Suprapubic skin (tissue), 4 donors: ENCODE results near the gene MTREX. TPM values are rescaled to one million over a fixed set of nuclear protein-coding genes. Genes with fewer than 3 reads are reported as not detected.

ENCODE experiments used
- DNase-seq, 2 donors: peaks; one replicate each; pipeline ENCODE4 v3.0.0-alpha.2; 2019; ENCODE audit warnings: low spot score in 2 of 2
- H3K27ac ChIP-seq: fragments of 200-600 bp; sonication (generic); one replicate; pipeline ENCODE4 v1.5.1; 2019
- H3K27me3 ChIP-seq: fragments of 200-600 bp; sonication (generic); one replicate; pipeline ENCODE4 v1.5.1; 2019
- H3K36me3 ChIP-seq: fragments of 200-600 bp; sonication (generic); one replicate; pipeline ENCODE4 v1.5.1; 2019
- H3K4me1 ChIP-seq: fragments of 200-600 bp; sonication (generic); one replicate; pipeline ENCODE4 v1.5.1; 2019
- H3K4me3 ChIP-seq: fragments of 200-600 bp; sonication (generic); one replicate; pipeline ENCODE4 v1.5.1; 2019; ENCODE audit warnings: mild to moderate bottlenecking
- H3K9me3 ChIP-seq: fragments of 200-600 bp; sonication (generic); one replicate; pipeline ENCODE4 v1.5.1; 2019
- CTCF ChIP-seq, 2 donors: fragments of 200-600 bp in 1 of 2; fragments of 450-650 bp in 1 of 2; sonication (generic) in 1 of 2; IDR thresholded peaks; one replicate each; pipeline ENCODE4 v1.5.1; 2016 to 2019; ENCODE audit warnings: antibody characterized with exemption in 2 of 2, mild to moderate bottlenecking in 1 of 2, moderate library complexity in 1 of 2
- EP300 ChIP-seq: sonication (generic); formaldehyde crosslinking; IDR thresholded peaks from one replicate; pipeline ENCODE4 v1.6.1; 2017; ENCODE audit warnings: antibody characterized with exemption
- POLR2A ChIP-seq, 2 donors: fragments of 450-650 bp; IDR thresholded peaks; one replicate each; pipeline ENCODE4 v1.6.1; 2017; ENCODE audit warnings: antibody characterized with exemption in 2 of 2, mild to moderate bottlenecking in 2 of 2, moderate library complexity in 2 of 2
- POLR2AphosphoS5 ChIP-seq, 3 donors: sonication (generic); formaldehyde crosslinking; IDR thresholded peaks; one replicate each; pipeline ENCODE4 v1.6.1; 2017; ENCODE audit warnings: antibody characterized with exemption in 3 of 3
- WGBS: methylation state at CpG from one replicate; pipeline ENCODE4 v1.1.5; 2018; 5-methylcytosine and 5-hydroxymethylcytosine counted together
- total RNA-seq, 4 donors: library from RNA; depleted of rRNA; stranded (reverse); fragments of >200 nt; gene quantifications; one replicate each; pipeline ENCODE4 v1.1.0, GENCODE V29; 2016

Gene MTREX
- total RNA-seq, 4 donors from 2014 or later, result 50.0 to 131 (median 70.8) TPM

- 47% methylated on average over 2 of the region's 2 CpGs for WGBS
- H3K36me3 ChIP-seq, result peaks cover 60% of the 10 kb centered on the region
- no peak for DNase-seq
Observed at GRCh38 chr5:55344392-55344992, 36.7 kb downstream of the MTREX start.

GRCh38 chr5:55345327-55345726, 37.5 kb downstream of the MTREX start:
- no peaks in the 10 kb centered on the region for H3K9me3 ChIP-seq
- no peaks in the 10 kb centered on the region for H3K4me1 ChIP-seq
- DNase-seq, result no peak
- H3K36me3 ChIP-seq, result peaks cover 66% of the 10 kb centered on the region
- H3K27me3 ChIP-seq, result no peaks in the 10 kb centered on the region
- TF ChIP-seq CTCF (IDR thresholded peaks at IDR 0.05) (no peak), EP300 (no peak), POLR2AphosphoS5 (IDR thresholded peaks at IDR 0.05) (no peak)
- H3K27ac ChIP-seq, result no peak overlapping the region
- no peak overlapping the region for H3K4me3 ChIP-seq
- WGBS, result 96% methylated on average over 4 of the region's 4 CpGs

More at GRCh38 chr5:55344392-55344992, 36.7 kb downstream of the MTREX start:
- Histone ChIP-seq H3K4me1 (no peaks in the 10 kb centered on the region), H3K4me3 (no peak overlapping the region), H3K27me3 (no peaks in the 10 kb centered on the region), H3K9me3 (no peaks in the 10 kb centered on the region), H3K27ac (no peak overlapping the region)
- TF ChIP-seq CTCF (IDR thresholded peaks at IDR 0.05), result peak; percentile 81 to 84
- no peak for TF ChIP-seq POLR2A (IDR thresholded peaks at IDR 0.05)
- no peak for TF ChIP-seq POLR2AphosphoS5 (IDR thresholded peaks at IDR 0.05)
- TF ChIP-seq EP300, result no peak

- no peaks in the 10 kb centered on the region for H3K4me1 ChIP-seq
- DNase-seq, result no peak
- TF ChIP-seq CTCF (IDR thresholded peaks at IDR 0.05) (no peak), EP300 (no peak), POLR2A (IDR thresholded peaks at IDR 0.05) (no peak), POLR2AphosphoS5 (IDR thresholded peaks at IDR 0.05) (no peak)
Observed at GRCh38 chr5:55347786-55348185, 40.0 kb downstream of the MTREX start.

GRCh38 chr5:55350754-55351153, 43.0 kb downstream of the MTREX start:
- H3K4me3 ChIP-seq, result no peak overlapping the region
- no peak for DNase-seq
- peaks cover 85% of the 10 kb centered on the region for H3K36me3 ChIP-seq
- no peak overlapping the region for H3K27ac ChIP-seq
- WGBS, result 96% methylated on average over 1 of the region's 1 CpG
- no peaks in the 10 kb centered on the region for H3K27me3 ChIP-seq
- H3K9me3 ChIP-seq, result no peaks in the 10 kb centered on the region
- TF ChIP-seq POLR2AphosphoS5 (IDR thresholded peaks at IDR 0.05) (no peak), CTCF (IDR thresholded peaks at IDR 0.05) (no peak), POLR2A (IDR thresholded peaks at IDR 0.05) (no peak), EP300 (no peak)
- no peaks in the 10 kb centered on the region for H3K4me1 ChIP-seq

More at GRCh38 chr5:55347786-55348185, 40.0 kb downstream of the MTREX start:
- Histone ChIP-seq H3K27ac (no peak overlapping the region), H3K9me3 (no peaks in the 10 kb centered on the region), H3K36me3 (peaks cover 70% of the 10 kb centered on the region), H3K27me3 (no peaks in the 10 kb centered on the region), H3K4me3 (no peak overlapping the region)
- 90% methylated on average over 3 of the region's 3 CpGs for WGBS

- Histone ChIP-seq H3K27ac (no peak overlapping the region), H3K36me3 (peaks cover 69% of the 10 kb centered on the region), H3K9me3 (no peaks in the 10 kb centered on the region), H3K4me3 (no peak overlapping the region), H3K4me1 (no peaks in the 10 kb centered on the region), H3K27me3 (no peaks in the 10 kb centered on the region)
- 90% methylated on average over 2 of the region's 4 CpGs for WGBS
- no peak for TF ChIP-seq EP300
- no peak for TF ChIP-seq CTCF (IDR thresholded peaks at IDR 0.05)
- TF ChIP-seq POLR2A (IDR thresholded peaks at IDR 0.05), result no peak
- TF ChIP-seq POLR2AphosphoS5 (IDR thresholded peaks at IDR 0.05), result no peak
- no peak for DNase-seq
Observed at GRCh38 chr5:55356896-55357295, 49.1 kb downstream of the MTREX start.
